HG02981 (cell line): ENCODE measurements around the gene CPA4.
"Not testable (repeated sequence)": the region's sequence is repeated elsewhere in the genome, so short reads cannot be mapped to it uniquely, and the experiment has no call there.

Experiments used
- ATAC-seq: cut with Tn5 transposase; IDR thresholded peaks from one replicate; pipeline ENCODE4 v1.9.1; 2021; ENCODE audit warnings: mild to moderate bottlenecking, moderate library complexity; ENCODE audit not compliant: unreplicated experiment

Gene CPA4, protein sequence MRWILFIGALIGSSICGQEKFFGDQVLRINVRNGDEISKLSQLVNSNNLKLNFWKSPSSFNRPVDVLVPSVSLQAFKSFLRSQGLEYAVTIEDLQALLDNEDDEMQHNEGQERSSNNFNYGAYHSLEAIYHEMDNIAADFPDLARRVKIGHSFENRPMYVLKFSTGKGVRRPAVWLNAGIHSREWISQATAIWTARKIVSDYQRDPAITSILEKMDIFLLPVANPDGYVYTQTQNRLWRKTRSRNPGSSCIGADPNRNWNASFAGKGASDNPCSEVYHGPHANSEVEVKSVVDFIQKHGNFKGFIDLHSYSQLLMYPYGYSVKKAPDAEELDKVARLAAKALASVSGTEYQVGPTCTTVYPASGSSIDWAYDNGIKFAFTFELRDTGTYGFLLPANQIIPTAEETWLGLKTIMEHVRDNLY

GRCh38 chr7:130292682-130293257 is at the start of gene CPA4:
Gene CPA4, plus strand, starts transcription at chr7:130293161. Its CDS starts 20 bp downstream, at chr7:130293181.
- no peak for ATAC-seq

DNA sequence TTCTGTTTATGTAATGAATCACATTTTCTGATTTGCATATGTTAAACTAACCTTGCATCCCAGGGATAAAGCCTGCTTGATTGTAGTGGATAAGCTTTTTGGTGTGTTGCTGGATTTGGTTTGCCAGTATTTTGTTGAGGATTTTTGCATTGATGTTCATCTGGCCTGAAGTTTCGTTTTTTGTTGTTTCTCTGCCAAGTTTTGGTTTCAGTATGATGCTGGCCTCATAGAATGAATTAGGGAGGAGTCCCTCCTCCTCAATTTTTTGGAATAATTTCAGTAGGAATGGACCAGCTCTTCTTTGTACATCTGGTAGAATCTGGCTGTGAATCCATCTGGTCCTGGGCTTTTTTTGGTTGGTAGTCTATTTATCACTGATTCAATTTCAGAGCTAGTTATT is 49.5 kb upstream of the CPA4 start:
- not testable (repeated sequence) for ATAC-seq

DNA sequence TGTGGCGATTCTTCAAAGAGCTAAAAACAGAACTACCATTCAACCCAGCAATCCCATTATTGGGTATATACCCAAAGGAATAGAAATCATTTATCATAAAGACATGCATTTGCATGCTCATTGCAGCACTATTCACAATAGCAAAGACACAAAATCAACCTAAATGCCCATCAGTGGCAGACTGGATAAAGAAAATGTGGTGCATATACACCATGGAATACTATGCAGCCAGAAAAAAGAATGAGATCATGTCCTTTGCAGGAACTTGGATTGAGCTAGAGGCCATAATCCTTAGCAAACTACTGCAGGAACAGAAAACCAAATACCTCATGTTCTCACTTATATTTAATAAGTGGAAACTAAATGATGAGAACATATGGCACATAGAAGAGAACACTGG is 46.5 kb upstream of the CPA4 start:
- ATAC-seq, result not testable (repeated sequence)

DNA sequence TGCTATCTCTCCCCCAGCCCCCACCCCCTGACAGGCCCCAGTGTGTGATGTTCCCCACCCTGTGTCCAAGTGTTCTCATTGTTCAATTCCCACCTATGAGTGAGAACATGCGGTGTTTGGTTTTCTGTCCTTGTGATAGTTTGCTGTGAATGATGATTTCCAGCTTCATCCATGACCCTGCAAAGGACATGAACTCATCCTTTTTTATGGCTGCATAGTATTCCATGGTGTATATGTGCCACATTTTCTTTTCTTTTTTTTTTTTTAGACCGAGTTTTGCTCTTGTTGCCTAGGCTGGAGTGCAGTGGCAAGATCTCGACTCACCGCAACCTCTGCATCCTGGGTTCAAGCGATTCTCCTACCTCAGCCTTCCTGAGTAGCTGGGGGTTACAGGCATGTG is 44.1 kb upstream of the CPA4 start:
- not testable (repeated sequence) for ATAC-seq

- ATAC-seq, result not testable (repeated sequence)
Measured at GRCh38 chr7:130249626-130250025, 43.3 kb upstream of the CPA4 start.

DNA sequence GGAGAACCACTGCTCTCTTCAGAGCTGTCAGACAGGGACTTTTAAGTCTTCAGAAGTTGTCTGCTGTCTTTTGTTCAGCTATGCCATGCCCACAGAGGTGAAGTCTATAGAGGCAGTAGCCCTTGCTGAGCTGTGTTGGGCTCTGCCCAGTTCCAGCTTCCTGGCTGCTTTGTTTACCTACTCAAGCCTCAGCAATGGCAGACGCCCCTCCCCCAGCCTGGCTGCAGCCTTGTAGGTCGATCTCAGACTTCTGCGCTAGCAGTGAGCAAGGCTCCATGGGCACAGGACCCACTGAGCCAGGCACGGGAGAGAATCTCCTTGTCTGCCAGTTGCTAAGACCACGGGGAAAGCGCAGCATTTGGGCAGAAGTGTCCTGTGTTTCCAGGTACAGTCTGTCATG is 38.4 kb upstream of the CPA4 start:
- no peak for ATAC-seq

- ATAC-seq, result no peak
Measured at GRCh38 chr7:130256704-130257103, 36.3 kb upstream of the CPA4 start.

DNA sequence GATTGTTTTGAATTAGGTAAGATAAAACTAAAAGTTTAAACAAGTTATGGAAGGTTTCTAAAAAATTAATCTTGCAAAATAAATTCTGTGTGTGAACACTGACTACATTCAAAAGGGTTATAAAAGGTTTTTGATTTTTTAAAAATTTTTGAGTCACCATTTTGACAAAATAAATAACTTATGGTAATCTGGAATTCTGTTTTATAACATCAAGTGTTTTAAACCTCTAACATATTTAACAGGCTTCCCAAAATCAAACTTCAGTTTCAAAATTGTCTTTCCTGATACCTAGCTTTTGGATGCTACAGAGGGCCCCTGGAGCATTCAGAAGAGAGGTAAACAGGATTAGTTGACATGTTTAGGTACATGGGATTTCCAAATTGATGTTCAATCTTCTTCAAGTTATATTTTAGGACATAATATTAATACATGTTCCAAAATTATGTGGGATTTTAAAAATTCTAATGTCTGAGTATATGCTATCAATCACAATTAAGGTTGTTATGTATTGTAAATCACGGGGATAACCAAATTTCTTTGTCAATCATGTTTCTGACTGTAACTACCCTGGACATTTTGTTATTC is 34.4 kb upstream of the CPA4 start:
- ATAC-seq, result no peak

DNA sequence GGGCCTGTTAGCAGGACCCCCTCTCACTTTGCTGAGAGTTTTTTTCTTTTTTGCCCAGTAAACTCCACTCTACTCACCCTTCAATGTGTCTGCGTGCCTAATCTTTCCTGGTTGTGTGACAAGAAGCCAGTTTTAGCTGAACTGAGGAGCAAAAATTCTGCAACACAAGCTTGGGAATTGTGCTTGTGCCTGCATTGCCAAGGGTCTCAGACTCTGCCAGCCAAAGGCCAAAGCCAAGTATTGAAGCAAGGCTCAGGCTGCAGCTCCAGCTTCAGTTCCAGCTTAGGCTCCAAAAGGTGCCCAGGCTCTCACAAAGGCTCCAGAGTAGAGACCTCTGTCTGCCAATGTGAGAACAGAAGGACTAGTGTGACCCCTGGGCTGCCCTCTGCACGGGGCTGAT is 30.5 kb upstream of the CPA4 start:
- ATAC-seq, result no peak

DNA sequence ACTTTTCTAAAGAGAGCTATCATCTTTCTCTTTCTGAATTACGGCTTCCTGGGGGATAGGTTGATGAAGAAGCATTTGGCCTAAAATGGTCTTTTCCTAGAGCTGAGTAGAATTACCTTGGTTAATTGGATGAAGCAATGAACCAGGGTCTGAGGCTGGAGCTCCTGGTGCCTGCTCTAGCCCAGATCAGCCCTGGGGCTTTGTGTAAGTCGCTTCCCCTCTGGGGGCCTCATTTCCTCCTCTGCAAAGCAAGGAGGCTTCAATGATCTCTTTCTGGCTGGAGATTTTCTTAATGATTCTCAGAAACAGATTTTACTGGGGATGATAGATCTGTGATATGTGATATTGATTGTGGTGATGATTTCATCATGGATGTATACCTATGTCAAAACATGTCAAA is 29.8 kb upstream of the CPA4 start:
- no peak for ATAC-seq

- no peak for ATAC-seq
Measured at GRCh38 chr7:130266258-130266960, 26.6 kb upstream of the CPA4 start, which contains the start of gene CPA2. Gene CPA2, plus strand, starts transcription at chr7:130266863. Its CDS starts 19 bp downstream, at chr7:130266882.

GRCh38 chr7:130266961-130267321 is 26.0 kb upstream of the CPA4 start:
- ATAC-seq, result no peak

- ATAC-seq, result no peak
Measured at GRCh38 chr7:130268463-130269317, 24.3 kb upstream of the CPA4 start.

- no peak for ATAC-seq
Measured at GRCh38 chr7:130269318-130269694, 23.7 kb upstream of the CPA4 start.

- no peak for ATAC-seq
Measured at GRCh38 chr7:130270947-130271800, 21.8 kb upstream of the CPA4 start.

DNA sequence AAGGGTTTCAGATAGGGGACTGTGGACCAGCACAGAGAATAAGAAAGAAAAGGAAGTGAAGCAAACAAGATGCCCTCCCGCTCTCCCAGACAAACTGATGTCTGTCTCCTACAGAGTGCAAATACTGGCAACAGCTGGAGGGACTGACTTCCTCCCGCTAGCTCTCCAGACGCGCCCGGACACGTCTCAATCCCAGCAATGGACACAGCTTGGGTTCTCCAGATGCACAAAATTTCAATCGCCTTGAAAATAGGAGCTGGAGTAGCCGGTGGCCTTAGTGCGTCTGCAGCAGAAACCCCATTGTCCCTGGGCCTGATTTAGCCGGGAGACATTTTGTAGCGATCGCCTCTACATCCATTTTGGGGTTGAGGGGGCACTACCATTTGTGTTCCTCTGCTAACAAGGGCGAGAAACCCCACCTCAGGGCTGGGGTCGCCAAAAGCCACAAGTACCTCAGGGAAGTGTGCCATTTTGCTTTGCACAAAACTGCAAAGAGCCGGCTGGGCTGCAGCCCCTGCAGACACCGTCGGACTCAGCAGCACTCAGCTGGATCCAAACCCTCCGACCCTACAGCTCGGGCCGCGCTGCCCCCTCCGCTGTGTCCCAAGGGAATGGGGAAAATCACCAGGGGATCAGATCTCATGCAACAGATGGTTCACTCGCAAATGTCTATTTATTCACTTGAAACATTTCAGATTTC is 20.4 kb upstream of the CPA4 start:
- no peak for ATAC-seq

GRCh38 chr7:130273081-130273932 is 19.7 kb upstream of the CPA4 start:
- no peak for ATAC-seq

- ATAC-seq, result no peak
Measured at GRCh38 chr7:130273933-130274255, 19.1 kb upstream of the CPA4 start.
